HL-60 (cell line): Measurements from ENCODE around the gene ABCC11.
A peak's percentile ranks its signal among the peaks of the same experiment; 100 is the strongest.
"Not testable (repeated sequence)": the region's sequence is repeated elsewhere in the genome, so short reads cannot be mapped to it uniquely, and the experiment has no call there.

Experiments used
- DNase-seq, 2 experiments: peaks; one replicate each; pipeline ENCODE4 v3.0.0-alpha.2; 2010 to 2020; ENCODE audit warnings: low read depth in 1 of 2, low spot score in 1 of 2
- H3K27ac ChIP-seq: fragments of 250-450 bp; sonication (Bioruptor Pico); replicated peaks from 2 replicates; pipeline ENCODE4 v1.5.1; 2020; ENCODE audit warnings: mild to moderate bottlenecking, moderate library complexity
- H3K27me3 ChIP-seq: fragments of 250-450 bp; sonication (Bioruptor Pico); 2 replicates; pipeline ENCODE4 v1.5.1; 2021; ENCODE audit warnings: mild to moderate bottlenecking, moderate library complexity; ENCODE audit not compliant: insufficient read depth, poor library complexity, severe bottlenecking
- H3K4me3 ChIP-seq: replicated peaks from 2 replicates; pipeline ENCODE4 v1.5.1; 2011; ENCODE audit warnings: mild to moderate bottlenecking, control low read depth, low read length; ENCODE audit not compliant: insufficient read depth
- CTCF ChIP-seq: IDR thresholded peaks from one replicate; pipeline ENCODE4 v1.5.1; 2011; ENCODE audit warnings: low read length, control low read depth, inconsistent platforms; ENCODE audit not compliant: insufficient read depth
- GABPA ChIP-seq: IDR thresholded peaks from 2 replicates; pipeline ENCODE4 v1.6.1; 2012; ENCODE audit warnings: low read depth
- POLR2AphosphoS5 ChIP-seq: IDR thresholded peaks from 2 replicates; pipeline ENCODE4 v1.6.1; 2012; ENCODE audit warnings: low read depth
- REST ChIP-seq: IDR thresholded peaks from 2 replicates; pipeline ENCODE4 v1.6.1; 2012; ENCODE audit warnings: low read depth; ENCODE audit not compliant: insufficient replicate concordance
- SPI1 ChIP-seq: IDR thresholded peaks from 2 replicates; pipeline ENCODE4 v1.6.1; 2012; ENCODE audit warnings: low read depth, mild to moderate bottlenecking, borderline replicate concordance

Gene ABCC11

GRCh38 chr16:48184681-48185080, 62.7 kb downstream of the ABCC11 start:
- no peak overlapping the region for H3K27ac ChIP-seq
- no peak overlapping the region for H3K4me3 ChIP-seq
- no peak for DNase-seq
- no peaks in the 10 kb centered on the region for H3K27me3 ChIP-seq
- no peak for TF ChIP-seq POLR2AphosphoS5
- TF ChIP-seq CTCF, result no peak
- TF ChIP-seq SPI1, result no peak
- TF ChIP-seq GABPA, result no peak
- no peak for TF ChIP-seq REST

- H3K27me3 ChIP-seq, result no peaks in the 10 kb centered on the region
- H3K27ac ChIP-seq, result no peak overlapping the region
- TF ChIP-seq REST (no peak), CTCF (no peak), SPI1 (no peak), GABPA (no peak), POLR2AphosphoS5 (no peak)
- DNase-seq, result no peak
- no peak overlapping the region for H3K4me3 ChIP-seq
Measured at GRCh38 chr16:48182979-48183537, 64.3 kb downstream of the ABCC11 start.

GRCh38 chr16:48181746-48182520, 65.4 kb downstream of the ABCC11 start:
- peak in 1 of 2 experiments; percentile 42 for DNase-seq
- not testable (repeated sequence) for H3K27ac ChIP-seq, H3K27me3 ChIP-seq, H3K4me3 ChIP-seq

- no peak for DNase-seq
- no peak for TF ChIP-seq SPI1
- TF ChIP-seq GABPA, result no peak
- TF ChIP-seq REST, result no peak
- no peak for TF ChIP-seq POLR2AphosphoS5
- no peak for TF ChIP-seq CTCF
- H3K27me3 ChIP-seq, result no peaks in the 10 kb centered on the region
Measured at GRCh38 chr16:48180868-48181480, 66.4 kb downstream of the ABCC11 start.

More at GRCh38 chr16:48180868-48181480, 66.4 kb downstream of the ABCC11 start:
- H3K27ac ChIP-seq, result no peak overlapping the region
- no peak overlapping the region for H3K4me3 ChIP-seq
